OCI-LY3 (cell line): ENCODE results near the gene KRTAP4-1.

Source experiments
- CTCF ChIP-seq: fragments of 200-600, 300-600 bp; sonication (generic); IDR thresholded peaks from 2 replicates; pipeline ENCODE4 v1.5.1; 2014; ENCODE audit warnings: antibody characterized with exemption, low read length, low read depth
- EZH2phosphoT487 ChIP-seq: fragments of 200-600 bp; shearing (Covaris generic); IDR thresholded peaks from 2 replicates; pipeline ENCODE4 v1.6.1; 2018; ENCODE audit warnings: antibody characterized with exemption, mixed run types, low read depth

- no peak for TF ChIP-seq EZH2phosphoT487
- TF ChIP-seq CTCF = no peak
Measured at GRCh38 chr17:41147531-41148204, 37.0 kb downstream of the KRTAP4-1 start.
